GM12878 (cell line): ENCODE measurements around the gene VGLL3.

Experiments used
- TF ChIP-seq, protein P1 (sequence below): fragments of 450-650 bp; IDR thresholded peaks from 2 replicates; pipeline ENCODE4 v1.6.1; 2017; ENCODE audit warnings: borderline replicate concordance
- TF ChIP-seq, protein P2 (sequence below): fragments of 150-350 bp; IDR thresholded peaks from 2 replicates; pipeline ENCODE4 v1.6.1; 2016; ENCODE audit warnings: low read depth, low read length

DNA sequence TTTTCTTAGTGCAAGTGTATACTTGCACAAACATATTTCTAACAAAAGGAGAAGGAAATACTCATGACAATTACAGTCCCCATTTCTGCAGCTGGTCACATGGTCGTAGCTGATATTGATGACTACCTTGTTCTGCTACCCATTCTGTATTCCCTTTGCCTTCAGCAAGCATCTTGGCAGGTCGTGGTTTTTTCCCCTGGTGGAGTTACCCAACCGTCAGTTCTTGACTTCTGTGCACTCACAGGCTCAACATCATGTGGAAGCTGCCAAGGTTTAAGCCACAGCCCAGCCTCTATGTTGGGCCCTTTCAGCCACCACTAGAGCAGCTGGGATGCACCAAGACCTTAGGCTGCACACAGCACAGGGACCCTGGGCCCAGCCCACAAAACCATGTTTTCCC, 56.1 kb downstream of the VGLL3 start:
- TF ChIP-seq, protein P1, sequence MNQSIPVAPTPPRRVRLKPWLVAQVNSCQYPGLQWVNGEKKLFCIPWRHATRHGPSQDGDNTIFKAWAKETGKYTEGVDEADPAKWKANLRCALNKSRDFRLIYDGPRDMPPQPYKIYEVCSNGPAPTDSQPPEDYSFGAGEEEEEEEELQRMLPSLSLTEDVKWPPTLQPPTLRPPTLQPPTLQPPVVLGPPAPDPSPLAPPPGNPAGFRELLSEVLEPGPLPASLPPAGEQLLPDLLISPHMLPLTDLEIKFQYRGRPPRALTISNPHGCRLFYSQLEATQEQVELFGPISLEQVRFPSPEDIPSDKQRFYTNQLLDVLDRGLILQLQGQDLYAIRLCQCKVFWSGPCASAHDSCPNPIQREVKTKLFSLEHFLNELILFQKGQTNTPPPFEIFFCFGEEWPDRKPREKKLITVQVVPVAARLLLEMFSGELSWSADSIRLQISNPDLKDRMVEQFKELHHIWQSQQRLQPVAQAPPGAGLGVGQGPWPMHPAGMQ, result no peak
- TF ChIP-seq, protein P2, sequence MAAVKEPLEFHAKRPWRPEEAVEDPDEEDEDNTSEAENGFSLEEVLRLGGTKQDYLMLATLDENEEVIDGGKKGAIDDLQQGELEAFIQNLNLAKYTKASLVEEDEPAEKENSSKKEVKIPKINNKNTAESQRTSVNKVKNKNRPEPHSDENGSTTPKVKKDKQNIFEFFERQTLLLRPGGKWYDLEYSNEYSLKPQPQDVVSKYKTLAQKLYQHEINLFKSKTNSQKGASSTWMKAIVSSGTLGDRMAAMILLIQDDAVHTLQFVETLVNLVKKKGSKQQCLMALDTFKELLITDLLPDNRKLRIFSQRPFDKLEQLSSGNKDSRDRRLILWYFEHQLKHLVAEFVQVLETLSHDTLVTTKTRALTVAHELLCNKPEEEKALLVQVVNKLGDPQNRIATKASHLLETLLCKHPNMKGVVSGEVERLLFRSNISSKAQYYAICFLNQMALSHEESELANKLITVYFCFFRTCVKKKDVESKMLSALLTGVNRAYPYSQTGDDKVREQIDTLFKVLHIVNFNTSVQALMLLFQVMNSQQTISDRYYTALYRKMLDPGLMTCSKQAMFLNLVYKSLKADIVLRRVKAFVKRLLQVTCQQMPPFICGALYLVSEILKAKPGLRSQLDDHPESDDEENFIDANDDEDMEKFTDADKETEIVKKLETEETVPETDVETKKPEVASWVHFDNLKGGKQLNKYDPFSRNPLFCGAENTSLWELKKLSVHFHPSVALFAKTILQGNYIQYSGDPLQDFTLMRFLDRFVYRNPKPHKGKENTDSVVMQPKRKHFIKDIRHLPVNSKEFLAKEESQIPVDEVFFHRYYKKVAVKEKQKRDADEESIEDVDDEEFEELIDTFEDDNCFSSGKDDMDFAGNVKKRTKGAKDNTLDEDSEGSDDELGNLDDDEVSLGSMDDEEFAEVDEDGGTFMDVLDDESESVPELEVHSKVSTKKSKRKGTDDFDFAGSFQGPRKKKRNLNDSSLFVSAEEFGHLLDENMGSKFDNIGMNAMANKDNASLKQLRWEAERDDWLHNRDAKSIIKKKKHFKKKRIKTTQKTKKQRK, result no peak
